ENCODE results near the gene KCNK17.

DNA sequence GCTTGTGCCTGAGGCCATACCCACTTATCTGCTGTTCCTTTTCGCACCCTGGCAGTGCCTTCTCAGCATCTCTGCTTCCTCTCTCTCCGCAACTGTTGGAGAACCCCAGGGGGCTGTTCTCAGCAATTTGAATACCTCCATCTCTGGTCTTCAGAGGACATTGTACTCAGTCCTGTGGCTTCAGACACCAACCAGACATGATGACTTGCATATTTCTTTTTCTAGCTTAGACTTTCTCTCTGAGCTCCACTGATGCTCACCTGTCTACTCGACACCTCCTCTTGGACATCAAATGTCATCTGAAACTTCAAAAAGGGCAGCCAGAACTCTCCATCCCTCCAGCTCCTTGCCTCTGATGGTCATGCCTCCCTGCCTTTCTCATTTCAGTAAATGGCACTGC is 27.1 kb upstream of the KCNK17 start:
- TF ChIP-seq, protein P1, sequence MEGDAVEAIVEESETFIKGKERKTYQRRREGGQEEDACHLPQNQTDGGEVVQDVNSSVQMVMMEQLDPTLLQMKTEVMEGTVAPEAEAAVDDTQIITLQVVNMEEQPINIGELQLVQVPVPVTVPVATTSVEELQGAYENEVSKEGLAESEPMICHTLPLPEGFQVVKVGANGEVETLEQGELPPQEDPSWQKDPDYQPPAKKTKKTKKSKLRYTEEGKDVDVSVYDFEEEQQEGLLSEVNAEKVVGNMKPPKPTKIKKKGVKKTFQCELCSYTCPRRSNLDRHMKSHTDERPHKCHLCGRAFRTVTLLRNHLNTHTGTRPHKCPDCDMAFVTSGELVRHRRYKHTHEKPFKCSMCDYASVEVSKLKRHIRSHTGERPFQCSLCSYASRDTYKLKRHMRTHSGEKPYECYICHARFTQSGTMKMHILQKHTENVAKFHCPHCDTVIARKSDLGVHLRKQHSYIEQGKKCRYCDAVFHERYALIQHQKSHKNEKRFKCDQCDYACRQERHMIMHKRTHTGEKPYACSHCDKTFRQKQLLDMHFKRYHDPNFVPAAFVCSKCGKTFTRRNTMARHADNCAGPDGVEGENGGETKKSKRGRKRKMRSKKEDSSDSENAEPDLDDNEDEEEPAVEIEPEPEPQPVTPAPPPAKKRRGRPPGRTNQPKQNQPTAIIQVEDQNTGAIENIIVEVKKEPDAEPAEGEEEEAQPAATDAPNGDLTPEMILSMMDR (IDR thresholded peaks at IDR 0.05) = no peak
- TF ChIP-seq POLR2A (IDR thresholded peaks at IDR 0.05) = no peak
